Measurements from ENCODE around the gene SH3GL3. TPM values are rescaled to one million over a fixed set of nuclear protein-coding genes. Genes with fewer than 3 reads are reported as not detected.

The SH3GL3 gene
- total RNA-seq, 4 donors from 2014 or later: 0.84 to 1.1 (median 0.97) TPM; not detected in 1

DNA sequence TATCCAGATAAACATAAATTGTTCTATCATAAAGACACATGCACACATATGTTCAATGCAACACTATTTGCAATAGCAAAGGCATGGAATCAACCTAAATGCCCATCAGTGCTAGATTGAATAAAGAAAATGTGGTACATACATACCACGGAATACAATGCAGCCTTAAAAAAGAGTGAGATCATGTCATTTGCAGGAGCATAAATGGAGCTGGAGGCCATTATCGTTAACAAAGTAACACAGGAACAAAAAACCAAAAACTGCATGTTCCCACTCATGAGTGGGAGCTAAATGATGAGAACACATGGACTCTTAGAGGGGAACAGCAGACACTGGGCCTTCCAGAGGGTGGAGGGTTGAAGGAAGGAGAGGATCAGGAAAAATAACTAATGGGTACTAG is 79.2 kb downstream of the SH3GL3 start:
- intact Hi-C loops (cut with DNase I; ENCODE audit: low total_unique reads): no loop called here
- TF ChIP-seq, protein P1, sequence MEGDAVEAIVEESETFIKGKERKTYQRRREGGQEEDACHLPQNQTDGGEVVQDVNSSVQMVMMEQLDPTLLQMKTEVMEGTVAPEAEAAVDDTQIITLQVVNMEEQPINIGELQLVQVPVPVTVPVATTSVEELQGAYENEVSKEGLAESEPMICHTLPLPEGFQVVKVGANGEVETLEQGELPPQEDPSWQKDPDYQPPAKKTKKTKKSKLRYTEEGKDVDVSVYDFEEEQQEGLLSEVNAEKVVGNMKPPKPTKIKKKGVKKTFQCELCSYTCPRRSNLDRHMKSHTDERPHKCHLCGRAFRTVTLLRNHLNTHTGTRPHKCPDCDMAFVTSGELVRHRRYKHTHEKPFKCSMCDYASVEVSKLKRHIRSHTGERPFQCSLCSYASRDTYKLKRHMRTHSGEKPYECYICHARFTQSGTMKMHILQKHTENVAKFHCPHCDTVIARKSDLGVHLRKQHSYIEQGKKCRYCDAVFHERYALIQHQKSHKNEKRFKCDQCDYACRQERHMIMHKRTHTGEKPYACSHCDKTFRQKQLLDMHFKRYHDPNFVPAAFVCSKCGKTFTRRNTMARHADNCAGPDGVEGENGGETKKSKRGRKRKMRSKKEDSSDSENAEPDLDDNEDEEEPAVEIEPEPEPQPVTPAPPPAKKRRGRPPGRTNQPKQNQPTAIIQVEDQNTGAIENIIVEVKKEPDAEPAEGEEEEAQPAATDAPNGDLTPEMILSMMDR (IDR thresholded peaks at IDR 0.05): no peak
- TF ChIP-seq POLR2A (IDR thresholded peaks at IDR 0.05): no peak
- 82 to 87% methylated on average over 2 of the region's 2 CpGs for WGBS, 2 donors
- no peak overlapping the region for H3K4me3 ChIP-seq (ENCODE audit: low read depth, poor library complexity, severe bottlenecking)
- no peak for DNase-seq (ENCODE audit: low spot score in 2 of 2)

- intact Hi-C loops (cut with DNase I; ENCODE audit: low total_unique reads): no loop called here
- no peak for DNase-seq (ENCODE audit: low spot score in 2 of 2)
- TF ChIP-seq, protein P1 (IDR thresholded peaks at IDR 0.05): no peak
- no peak for TF ChIP-seq POLR2A (IDR thresholded peaks at IDR 0.05)
- 30 to 43% methylated on average over 4 of the region's 4 CpGs for WGBS, 2 donors
- H3K4me3 ChIP-seq (ENCODE audit: low read depth, poor library complexity, severe bottlenecking): no peak overlapping the region
These were observed 86.3 kb downstream of the SH3GL3 start for GRCh38 chr15:83533410-83533962.

DNA sequence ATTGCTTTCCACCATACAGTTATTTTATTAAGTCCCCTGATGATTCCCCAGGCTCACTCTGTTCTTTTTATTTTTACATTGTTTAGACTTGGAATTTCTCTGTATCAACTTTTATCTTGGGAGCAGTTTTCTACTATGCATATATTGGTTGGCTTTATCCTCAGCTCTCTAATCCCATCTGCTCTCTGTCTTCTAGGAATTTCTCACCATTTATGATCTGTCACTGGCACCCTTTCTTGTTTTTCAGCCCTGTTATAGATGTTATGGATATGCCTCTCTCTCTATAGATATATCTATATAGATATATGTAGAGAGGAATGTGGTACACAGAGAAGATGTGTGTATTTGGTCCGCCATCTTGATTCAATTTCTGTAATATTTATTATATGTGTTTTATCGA is 90.5 kb downstream of the SH3GL3 start:
- TF ChIP-seq, protein P1 (IDR thresholded peaks at IDR 0.05): no peak
- TF ChIP-seq POLR2A (IDR thresholded peaks at IDR 0.05): no peak

DNA sequence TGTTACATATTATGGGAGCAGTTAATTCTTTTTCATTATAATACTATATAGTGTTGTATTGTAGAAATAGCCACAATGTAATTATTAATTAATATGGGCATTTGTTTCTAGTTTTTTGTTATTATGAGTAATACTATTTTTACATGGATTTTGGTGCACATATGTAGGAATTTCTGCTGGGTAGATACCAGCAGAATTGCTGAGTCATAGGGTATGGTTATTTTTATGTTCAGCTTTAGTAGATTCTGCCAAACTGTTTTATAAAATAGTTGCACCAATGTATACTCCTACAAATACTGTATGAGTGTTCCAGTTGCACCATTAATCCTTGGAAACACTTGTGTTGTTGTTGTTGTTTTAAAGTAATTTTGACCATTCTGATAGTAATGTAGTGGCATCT is 91.5 kb downstream of the SH3GL3 start:
- TF ChIP-seq, protein P1 (IDR thresholded peaks at IDR 0.05): no peak
- TF ChIP-seq POLR2A (IDR thresholded peaks at IDR 0.05): no peak
- H3K4me3 ChIP-seq (ENCODE audit: low read depth, poor library complexity, severe bottlenecking): no peak overlapping the region
- intact Hi-C loops (cut with DNase I; ENCODE audit: low total_unique reads): no loop called here
- no peak for DNase-seq (ENCODE audit: low spot score in 2 of 2)

More for the DNA sequence above, 90.5 kb downstream of the SH3GL3 start:
- 89 to 94% methylated on average over 2 of the region's 2 CpGs for WGBS, 2 donors
- intact Hi-C loops (cut with DNase I; ENCODE audit: low total_unique reads): no loop called here
- H3K4me3 ChIP-seq (ENCODE audit: low read depth, poor library complexity, severe bottlenecking): no peak overlapping the region
- DNase-seq (ENCODE audit: low spot score in 2 of 2): no peak

- DNase-seq (ENCODE audit: low spot score in 2 of 2): no peak
- no peak overlapping the region for H3K4me3 ChIP-seq (ENCODE audit: low read depth, poor library complexity, severe bottlenecking)
- no peak for TF ChIP-seq POLR2A (IDR thresholded peaks at IDR 0.05)
- TF ChIP-seq, protein P1 (IDR thresholded peaks at IDR 0.05): no peak
- intact Hi-C loops (cut with DNase I; ENCODE audit: low total_unique reads): loop anchor here (10.0 kb wide), 1 partner anchor 71 kb away; no protein-coding TSS in a partner anchor
- 80 to 81% methylated on average over 1 of the region's 1 CpG for WGBS, 2 donors
These were observed 98.8 kb downstream of the SH3GL3 start for GRCh38 chr15:83545804-83546511.

All from lower leg skin (tissue), 4 donors.